HG03103 (cell line): ENCODE results near the gene ATOH8.
"Not testable (repeated sequence)": the region's sequence is repeated elsewhere in the genome, so short reads cannot be mapped to it uniquely, and the experiment has no call there.

Experiments
- ATAC-seq: cut with Tn5 transposase; IDR thresholded peaks from one replicate; pipeline ENCODE4 v1.9.1; 2021; ENCODE audit warnings: low read depth; ENCODE audit not compliant: unreplicated experiment

Gene ATOH8, protein sequence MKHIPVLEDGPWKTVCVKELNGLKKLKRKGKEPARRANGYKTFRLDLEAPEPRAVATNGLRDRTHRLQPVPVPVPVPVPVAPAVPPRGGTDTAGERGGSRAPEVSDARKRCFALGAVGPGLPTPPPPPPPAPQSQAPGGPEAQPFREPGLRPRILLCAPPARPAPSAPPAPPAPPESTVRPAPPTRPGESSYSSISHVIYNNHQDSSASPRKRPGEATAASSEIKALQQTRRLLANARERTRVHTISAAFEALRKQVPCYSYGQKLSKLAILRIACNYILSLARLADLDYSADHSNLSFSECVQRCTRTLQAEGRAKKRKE

DNA sequence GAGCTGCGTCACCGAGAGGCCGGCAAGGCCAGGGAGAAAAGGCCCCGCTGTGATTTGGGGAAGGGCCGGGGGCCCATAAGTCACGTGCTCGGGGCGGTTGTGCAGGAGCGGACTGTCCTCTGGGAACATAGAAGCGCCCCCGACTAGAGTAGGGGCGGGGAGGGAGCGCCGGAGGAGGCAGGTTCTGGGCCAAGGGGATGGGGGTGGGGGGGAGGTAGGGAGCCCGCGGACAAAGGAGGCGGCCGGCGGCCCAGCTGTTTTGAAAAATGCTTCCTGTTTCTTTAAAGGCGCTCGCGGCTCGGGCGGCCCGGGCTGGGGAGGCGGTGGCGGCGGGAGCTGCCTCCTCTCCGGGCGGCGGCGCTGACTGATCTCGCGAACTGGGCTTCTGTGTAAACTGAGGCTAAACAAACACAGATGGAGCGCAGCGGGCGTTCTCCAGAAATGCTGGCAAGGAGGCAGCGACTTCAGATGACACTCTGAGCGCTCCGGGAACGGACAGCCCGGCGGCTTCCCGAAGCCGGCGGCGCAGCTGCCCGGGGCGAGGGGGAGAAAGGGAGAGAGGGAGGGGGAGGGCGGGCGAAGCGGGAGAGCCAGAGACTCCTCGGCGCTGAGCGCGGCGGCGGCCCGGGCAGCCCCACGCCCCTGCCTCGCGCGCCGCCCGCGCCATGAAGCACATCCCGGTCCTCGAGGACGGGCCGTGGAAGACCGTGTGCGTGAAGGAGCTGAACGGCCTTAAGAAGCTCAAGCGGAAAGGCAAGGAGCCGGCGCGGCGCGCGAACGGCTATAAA lies at the start of gene ATOH8:
Gene ATOH8 (plus strand): TSS at position 467 of the 788 bp plus-strand sequence. CDS start 199 bp downstream, at position 666.
- no peak for ATAC-seq

DNA sequence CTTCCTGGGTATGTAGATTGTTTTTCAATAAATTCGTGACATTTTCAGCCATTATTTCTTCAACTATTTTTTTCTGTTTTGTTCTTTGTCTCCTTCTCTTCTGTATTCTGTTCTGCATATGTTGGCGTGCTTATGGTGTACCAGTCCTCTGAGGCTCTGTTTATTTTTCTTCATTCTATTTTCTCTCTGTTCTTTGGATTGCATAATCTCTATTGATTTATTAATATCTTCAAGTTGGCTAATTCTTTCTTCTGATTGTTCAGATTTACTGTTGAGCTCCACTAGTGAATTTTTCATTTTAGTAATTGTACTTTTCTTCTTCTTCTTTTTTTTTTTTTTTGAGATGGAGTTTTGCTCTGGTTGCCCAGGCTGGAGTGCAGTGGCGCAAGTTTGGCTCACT lies 49.8 kb upstream of the ATOH8 start:
- no peak for ATAC-seq

DNA sequence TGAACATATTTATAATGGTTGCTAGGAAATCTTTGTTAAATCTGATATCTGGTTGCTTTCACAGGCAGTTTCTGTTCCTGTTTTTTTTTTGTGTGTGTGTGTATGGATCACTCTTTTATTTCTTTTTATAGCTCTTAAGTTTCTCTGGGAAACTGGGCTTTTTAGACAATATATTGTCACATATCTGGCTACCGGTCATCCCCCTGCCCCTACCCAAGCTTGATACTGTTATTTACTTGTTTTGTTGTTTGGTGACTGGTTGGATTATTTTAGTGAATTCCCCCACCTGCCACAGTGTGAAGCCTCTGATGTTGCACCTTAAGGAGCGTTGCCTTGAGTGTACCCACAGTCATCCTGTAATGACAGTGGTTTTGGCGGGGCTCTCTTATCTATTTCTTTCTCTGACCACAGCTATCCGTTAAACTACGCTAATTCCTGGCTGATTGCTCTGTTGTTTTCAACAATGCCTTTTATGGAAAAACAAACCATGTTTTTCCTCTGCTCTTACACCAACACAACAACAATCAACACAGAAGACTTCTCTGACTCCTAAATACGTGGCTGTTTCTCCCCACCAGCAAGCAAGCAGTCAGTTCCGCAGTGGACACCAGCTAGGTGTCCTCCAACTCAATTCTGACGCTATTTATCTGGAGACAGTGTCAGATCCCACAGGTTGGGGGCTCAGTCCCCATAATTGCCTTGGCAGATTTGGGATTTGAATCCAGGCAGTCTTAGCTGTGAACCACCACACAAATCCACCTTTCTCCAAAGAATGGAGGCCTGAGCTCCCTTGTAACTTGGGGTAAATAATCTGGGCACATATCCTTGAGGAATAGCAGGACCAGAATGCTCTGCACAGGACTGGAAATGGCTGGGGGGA lies 48.8 kb upstream of the ATOH8 start:
- peak; percentile 46 for ATAC-seq

DNA sequence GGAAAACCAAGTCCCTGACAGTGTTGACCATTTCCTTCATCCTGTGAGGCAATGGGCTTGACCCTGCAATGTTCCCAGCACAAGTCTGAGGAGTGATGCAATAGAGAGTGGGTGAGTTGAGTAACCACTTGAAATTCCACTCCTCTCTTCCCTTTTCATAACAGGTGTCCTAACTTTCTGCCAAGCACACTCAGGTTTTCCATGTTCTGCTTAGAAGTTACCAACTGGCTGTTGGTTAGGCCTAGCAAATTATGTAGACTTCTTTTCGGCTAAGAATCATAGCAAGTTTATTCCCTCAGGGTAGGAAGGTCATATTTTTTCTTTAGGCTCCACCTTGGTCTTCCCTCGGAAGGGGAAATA lies 48.1 kb upstream of the ATOH8 start:
- ATAC-seq, result no peak

DNA sequence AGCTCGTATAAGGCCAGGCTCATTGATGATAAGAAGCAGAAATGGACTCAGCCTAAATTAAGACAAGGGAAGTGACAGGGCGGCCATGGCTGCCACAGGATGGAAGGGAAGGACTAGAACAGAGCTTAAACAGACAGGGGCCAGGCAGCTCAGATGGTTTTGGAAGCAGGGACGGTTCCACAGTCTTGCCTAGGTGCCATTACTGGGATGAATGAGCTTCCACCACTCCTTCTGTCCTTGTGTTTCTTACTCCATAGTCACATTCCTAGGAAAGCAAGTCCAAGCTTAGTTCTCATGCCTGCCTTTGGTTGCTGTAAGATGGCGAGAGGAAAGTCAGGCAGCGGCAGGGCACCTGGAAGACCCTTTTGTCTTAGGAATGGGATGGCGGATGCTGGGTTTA lies 47.7 kb upstream of the ATOH8 start:
- no peak for ATAC-seq

DNA sequence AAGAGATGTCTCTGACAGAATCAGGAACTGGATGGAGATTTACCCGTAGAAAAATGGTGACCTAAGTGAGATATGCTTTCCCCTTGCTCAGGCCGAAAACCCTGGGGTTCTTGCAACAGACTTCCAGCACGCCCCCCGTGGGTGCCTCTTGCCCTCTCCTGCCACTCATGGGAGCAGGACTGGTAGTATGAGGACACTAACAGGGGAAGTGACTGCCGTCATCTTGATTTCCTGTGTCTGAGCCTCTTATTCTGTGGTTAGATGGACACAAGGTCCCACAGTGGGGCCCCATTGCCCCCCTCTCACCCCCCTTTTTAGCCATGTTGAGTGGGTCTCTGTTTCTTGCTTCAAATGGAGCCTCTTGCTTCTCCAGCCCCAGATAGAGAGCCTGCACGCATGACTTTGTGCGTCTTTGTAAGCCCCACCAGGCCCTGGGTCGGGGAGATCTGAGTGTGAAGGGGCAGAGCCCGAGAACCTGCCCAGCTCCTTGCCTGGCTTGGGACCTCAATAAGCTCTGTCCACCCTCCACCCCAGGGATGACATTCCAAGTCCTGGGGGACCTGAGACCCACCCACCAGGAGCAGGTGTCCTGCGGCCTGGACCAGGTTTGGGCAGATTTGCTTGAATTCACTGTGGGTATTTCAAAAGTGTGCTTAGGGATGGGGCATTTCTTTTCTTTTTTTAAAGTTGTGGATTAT lies 47.0 kb upstream of the ATOH8 start:
- ATAC-seq, result no peak

DNA sequence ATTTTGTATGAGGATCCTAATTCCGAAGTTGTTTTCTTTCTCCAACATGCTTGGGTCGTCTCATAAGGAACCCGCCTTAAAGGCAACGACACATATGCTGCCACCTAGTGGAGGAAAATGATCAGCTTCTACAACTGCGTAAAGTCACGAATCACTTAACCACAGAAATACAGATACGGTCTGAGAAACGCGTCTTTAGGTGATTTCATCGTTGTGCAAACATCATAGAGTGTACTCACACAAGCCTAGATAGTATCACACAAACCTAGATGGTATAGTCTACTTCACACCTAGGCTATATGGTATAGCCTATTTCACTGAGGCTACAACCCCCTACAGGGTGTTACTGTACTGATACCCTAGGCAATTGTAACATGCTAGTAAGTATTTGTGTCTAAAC lies 46.5 kb upstream of the ATOH8 start:
- ATAC-seq, result no peak

DNA sequence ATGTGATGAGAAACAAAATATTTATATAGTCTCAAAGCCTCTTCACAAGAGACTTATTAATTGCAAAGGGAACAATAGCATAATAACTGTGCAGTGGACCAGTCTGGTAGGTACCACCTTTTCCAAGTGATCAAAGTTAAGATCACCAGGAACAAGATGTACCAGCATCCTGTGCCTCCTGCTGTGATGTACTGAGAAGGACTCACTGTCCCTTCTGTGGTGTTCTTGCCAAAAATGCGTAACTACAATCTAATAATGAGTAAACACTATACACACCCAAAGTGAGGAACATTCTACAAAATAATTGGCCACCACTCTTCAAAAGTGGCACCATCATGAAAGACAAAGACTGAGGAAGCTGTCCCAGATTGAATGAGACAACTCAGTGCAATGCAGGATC lies 45.1 kb upstream of the ATOH8 start:
- ATAC-seq, result no peak

DNA sequence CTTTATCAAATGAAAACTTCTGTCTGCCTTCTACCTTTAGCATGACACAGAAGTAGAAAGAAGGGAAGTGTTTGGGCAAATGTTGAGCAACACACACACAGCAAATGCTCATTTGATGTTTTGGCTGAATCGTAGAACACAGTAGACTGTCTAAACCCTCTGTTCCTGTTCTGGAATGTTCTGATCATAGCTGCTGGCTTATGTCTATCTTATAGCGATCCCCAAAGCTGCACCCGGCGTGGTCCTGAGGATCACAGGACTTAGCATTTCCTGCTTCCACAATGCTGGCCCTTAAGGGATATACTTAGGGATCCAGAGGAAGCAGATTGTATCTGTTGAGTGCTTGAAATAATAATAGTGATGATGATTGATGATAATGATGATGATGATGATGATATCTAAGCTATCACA lies 44.4 kb upstream of the ATOH8 start:
- no peak for ATAC-seq

DNA sequence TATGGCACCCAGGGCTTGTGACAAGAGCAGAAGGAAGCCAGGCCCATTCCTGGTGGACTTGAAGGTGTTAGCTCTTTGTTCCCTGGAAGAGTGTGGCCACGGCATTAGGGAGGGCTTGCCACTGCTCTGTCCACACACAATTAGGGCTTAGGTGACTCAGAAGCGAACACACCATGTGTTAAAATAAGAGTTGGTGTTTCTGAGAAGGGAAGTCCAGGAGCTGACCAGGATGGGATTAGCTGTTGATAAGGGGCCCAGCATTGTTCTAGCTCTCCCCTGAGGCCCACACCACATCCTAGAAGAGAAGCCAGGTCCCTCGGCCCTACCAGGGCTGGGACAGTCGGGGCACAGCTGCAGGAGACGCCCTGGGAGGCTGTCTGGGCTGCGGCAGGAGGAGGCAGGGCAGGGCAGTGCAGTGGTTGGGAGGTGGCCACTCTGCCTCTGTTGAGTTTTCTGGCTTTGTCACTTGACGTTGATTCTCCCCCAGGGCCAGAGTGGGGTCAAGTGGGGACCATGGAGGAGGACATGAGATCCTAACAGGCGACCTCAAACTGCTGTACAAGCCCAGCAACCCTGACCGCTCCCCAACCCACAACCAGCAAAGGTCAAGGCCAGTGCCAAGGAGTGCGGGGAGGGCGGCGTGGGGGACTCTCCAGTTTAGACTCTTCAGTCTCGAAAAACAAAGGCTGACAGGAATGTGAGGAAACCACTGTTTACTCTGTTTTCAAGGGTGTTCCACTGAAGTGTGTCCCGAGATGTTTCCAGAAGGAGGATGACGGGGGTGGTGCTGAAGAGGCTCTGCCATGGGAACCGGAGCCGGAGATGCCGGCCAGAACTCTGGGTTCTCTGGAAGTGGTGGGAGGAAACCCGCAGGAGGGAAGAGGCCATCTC lies 42.9 kb upstream of the ATOH8 start:
- no peak for ATAC-seq

DNA sequence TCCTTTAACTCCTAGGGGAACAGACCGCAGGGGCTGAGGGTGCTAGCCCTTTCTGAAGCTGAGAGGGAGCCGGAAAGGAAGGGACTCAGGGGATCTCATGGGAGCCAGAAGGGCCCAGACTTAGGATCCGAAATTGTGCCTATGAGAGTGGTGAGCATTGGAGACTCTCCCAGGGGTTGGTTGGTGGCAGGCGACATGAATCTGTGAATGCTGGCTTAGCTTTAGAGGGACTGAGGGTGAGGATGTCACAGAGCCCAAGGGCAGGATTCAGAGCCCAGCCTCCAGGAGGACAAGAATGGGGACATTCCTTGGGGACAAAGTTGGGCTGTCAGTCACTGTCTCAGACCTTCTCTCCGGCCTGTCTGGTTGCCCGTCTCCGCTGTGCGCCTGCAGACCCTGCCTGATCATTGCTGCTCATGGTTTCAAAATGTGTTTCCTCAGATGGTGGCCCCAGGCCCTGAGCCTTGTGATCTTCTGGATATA lies 42.2 kb upstream of the ATOH8 start:
- ATAC-seq, result no peak

DNA sequence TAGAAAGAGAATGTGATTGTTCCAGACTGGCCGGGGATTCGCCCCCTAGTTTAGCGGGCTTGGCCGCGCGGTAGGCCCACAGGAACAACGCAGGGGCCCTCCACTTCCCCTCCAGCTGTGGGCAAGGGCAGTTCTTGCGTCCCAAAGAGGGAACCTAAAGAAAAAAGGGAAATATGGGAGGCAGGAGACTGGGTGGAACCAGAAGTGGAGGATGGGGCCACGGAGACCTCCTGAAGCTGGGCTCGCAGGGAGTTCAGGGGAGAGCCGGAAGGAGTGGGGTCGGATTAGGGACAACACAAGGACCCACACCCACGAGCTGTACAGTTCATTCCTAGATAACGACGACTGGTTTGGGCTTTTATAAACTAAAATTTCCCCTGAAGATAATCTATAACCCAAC lies 41.5 kb upstream of the ATOH8 start:
- ATAC-seq, result no peak

DNA sequence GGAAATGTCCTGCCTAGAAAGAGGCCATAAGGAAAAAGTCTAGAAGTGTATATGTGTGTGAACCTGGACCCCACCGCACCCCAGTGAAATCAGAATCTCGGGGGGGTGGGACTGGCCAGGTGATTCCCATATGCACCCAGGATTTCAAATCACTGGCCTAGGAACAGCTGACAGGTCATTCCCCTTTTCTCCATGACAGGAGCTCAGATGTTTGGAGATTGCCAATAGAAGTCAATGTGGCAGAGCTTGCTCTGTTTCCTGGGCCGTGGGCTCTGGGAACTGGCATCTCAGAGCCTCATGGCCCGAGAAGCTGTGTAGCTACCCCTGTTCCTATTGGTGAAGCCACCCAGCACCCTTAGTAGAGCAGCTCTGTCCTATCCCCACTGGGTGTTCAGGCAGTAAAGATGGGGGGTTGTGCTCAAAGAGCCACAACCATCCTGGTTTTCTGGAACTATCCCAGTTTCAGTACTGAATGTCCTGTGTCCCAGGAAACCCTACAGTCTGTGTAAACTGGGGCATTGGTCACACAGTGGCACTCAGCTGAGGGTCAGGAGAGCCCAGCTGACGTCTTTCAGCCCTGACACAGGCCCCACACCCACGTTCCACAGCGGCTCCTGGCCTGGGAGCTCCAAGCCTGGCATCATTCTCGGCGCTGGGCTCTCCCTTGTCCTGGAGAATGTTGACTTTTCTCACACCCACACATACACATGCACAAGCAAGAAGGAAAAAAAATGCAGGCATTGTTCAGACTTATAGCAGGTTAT lies 40.8 kb upstream of the ATOH8 start:
- no peak for ATAC-seq

DNA sequence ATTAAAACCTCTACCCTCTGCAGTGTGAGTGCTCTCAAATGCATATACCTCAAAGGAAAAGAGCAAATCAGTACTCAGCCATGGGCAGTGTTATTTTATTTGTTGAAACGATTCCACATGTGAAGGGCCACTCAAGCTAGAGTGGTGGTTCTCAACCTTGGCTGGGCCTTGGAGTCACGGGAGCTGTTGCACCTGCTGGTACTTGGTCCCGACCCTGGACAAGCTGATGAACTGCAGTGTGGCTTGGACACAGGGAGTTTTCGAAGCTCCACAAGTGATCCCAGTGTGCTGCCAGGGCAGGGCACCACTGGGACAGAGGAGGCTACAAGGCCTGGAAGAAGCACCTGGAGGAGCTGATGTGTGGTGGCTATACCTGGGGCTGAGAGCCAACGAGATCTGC lies 40.0 kb upstream of the ATOH8 start:
- no peak for ATAC-seq

DNA sequence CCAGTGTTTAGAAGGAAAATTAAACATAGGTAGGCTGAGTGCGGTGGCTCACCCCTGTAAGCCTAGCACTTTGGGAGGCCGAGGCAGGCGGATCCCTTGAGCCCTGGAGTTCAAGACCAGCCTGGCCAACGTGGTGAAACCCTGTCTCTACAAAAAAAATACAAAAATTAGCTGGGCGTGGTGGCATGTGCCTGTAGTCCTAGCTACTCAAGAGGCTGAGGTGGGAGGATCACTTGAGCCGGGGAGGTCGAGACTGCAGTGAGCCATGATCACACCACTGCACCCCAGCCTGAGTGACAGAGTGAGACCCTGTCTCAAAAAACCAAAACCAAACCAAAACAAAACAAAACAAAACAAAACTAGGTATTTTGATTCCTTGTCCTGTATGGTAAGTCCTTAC lies 39.4 kb upstream of the ATOH8 start:
- ATAC-seq, result not testable (repeated sequence)

DNA sequence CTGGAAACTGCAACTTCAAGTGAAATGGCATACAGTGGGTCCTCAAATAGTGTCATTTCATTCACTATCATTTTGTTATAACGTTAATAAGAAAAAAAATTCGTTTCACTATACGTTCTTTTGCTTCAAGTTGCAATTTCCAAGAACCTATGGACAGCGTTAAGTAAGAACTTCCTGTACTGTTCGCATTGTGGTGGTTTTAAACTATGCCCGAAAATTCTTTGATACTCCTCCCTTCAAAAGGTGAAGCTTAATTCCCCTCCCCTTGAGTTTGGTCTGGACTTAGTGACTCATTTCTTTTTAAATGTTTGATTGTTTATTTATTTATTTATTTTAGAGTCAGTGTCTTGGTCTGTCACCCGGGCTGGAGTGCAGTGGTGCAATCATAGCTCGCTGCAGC lies 39.0 kb upstream of the ATOH8 start:
- ATAC-seq, result no peak

DNA sequence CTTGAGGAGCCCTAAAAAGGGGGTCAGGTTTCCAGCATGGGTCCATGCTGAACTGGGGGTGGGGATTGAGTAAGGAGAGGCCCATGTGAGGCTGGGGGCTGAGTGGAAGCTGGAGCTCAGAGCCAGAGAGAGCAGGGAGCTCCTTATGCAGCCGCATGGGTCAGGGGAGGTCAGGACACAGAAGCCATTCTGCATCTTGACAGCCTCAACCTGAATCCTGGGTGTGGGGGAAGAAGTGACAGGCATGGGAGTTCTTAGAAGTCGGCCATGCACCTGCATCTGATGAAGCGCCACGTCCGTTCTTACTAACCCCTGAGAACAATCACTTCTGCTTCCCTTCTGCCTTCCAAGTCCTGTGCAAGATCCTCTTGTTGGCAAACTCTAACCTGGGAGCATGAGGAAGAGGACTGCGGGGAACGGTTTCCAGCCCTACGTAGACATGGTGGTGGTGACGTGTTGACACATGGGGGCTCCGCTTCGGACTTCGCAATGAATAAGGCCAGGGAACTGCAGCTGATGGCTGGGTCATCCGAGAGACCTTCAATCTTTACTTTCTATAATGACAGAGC lies 37.4 kb upstream of the ATOH8 start:
- no peak for ATAC-seq

DNA sequence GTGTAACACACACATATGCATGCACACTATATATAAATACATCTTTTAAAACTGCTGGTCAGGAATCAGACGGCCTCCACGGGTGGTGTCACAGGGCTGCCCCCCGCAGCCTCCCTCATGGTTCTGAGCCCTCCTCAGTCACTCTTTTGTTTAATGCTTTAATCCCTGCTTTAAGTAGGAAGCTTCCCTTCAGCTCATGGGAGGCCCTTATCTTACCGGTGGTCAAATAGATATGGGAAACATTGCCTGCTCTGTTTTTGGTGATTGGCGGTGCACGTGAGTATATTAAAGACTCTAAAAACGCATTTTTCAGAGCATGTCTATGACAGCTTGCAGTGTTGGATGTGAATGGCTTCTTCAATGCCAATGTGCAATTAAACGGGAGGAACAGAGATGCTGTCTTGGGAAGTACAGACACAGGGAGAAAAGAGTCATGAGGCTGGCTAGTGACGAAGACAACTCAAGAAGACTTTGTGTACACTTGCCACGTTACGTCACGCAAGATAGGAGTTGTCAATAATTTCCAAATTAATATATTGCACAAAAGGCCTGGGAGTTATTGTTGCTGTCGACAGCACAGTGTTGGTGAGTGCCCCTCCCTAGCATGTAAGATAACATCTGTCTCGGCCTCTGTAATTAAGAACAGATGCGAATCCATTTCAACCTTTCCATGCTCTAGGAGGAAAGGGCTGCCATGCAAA lies 36.3 kb upstream of the ATOH8 start:
- no peak for ATAC-seq
